ENCODE measurements around the gene HYDIN.
A peak's percentile ranks its signal among the peaks of the same experiment; 100 is the strongest.

The HYDIN gene

GRCh38 chr16:70781800-70782199 is 448.7 kb downstream of the HYDIN start:
- no peak for DNase-seq

GRCh38 chr16:70780546-70780945 is 450.0 kb downstream of the HYDIN start:
- DNase-seq = no peak

GRCh38 chr16:70779361-70779760 is 451.2 kb downstream of the HYDIN start:
- DNase-seq = no peak

GRCh38 chr16:70778901-70779309 is 451.6 kb downstream of the HYDIN start:
- DNase-seq = no peak

GRCh38 chr16:70777973-70778406 is 452.5 kb downstream of the HYDIN start:
- DNase-seq = no peak

GRCh38 chr16:70777496-70777895 is 453.0 kb downstream of the HYDIN start:
- DNase-seq = no peak

- DNase-seq = no peak
These were observed 455.1 kb downstream of the HYDIN start for GRCh38 chr16:70775399-70775798.

- DNase-seq = no peak
These were observed 456.3 kb downstream of the HYDIN start for GRCh38 chr16:70774261-70774660.

GRCh38 chr16:70772493-70772892 is 458.0 kb downstream of the HYDIN start:
- DNase-seq = no peak

- DNase-seq = peak; percentile 51
These were observed 459.6 kb downstream of the HYDIN start for GRCh38 chr16:70770626-70771552.

- DNase-seq = no peak
These were observed 460.3 kb downstream of the HYDIN start for GRCh38 chr16:70770291-70770625.

GRCh38 chr16:70769761-70770160 is 460.8 kb downstream of the HYDIN start:
- DNase-seq = no peak

GRCh38 chr16:70769131-70769530 is 461.4 kb downstream of the HYDIN start:
- no peak for DNase-seq

- DNase-seq = no peak
These were observed 462.3 kb downstream of the HYDIN start for GRCh38 chr16:70768203-70768580.

GRCh38 chr16:70767377-70768202 is 462.9 kb downstream of the HYDIN start:
- DNase-seq = no peak

GRCh38 chr16:70766658-70767057 is 463.9 kb downstream of the HYDIN start:
- no peak for DNase-seq

GRCh38 chr16:70766176-70766575 is 464.3 kb downstream of the HYDIN start:
- no peak for DNase-seq

GRCh38 chr16:70765491-70765890 is 465.0 kb downstream of the HYDIN start:
- DNase-seq = no peak

- DNase-seq = no peak
These were observed 465.9 kb downstream of the HYDIN start for GRCh38 chr16:70764632-70765031.

- DNase-seq = no peak
These were observed 470.3 kb downstream of the HYDIN start for GRCh38 chr16:70760221-70760620.

- DNase-seq = no peak
These were observed 470.9 kb downstream of the HYDIN start for GRCh38 chr16:70759666-70760065.

- no peak for DNase-seq
These were observed 471.7 kb downstream of the HYDIN start for GRCh38 chr16:70758786-70759185.

All from stimulated activated CD4-positive, alpha-beta T cell treated with anti-CD3 and anti-CD28 coated beads, Interleukin-4, amount 100 ng/mL, for 1 hour (primary cell).